ENCODE measurements around the gene OGG1. TPM values are rescaled to one million over a fixed set of nuclear protein-coding genes. Genes with fewer than 3 reads are reported as not detected.

OGG1 gene
- total RNA-seq, 1 donor from 2014 or later, result 22.2 TPM

DNA sequence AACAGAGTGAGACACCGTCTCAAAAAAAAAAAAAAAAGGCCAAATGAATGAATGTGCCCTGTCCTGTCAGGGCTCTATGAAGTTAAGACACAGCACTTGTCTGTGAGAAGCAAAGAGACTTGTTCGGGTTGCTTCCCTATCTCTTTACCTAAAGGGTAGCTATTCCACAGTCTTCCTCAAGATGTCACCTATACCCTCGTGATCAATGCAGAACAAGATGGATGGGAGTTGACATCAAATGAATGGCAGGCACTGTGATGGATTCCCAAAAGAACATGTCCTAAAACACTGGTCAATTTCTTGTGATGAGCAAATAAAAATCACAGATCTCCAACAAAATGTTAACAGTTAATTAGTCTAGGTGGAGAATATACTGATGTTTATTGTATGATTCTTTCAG, 33.0 kb downstream of the OGG1 start:
- Mint-ChIP-seq H3K9me3 (ENCODE audit: unreplicated experiment) (no peaks in the 10 kb centered on the region), H3K27ac (ENCODE audit: unreplicated experiment) (no peak overlapping the region), H3K36me3 (ENCODE audit: low read depth, unreplicated experiment) (peaks cover 11% of the 10 kb centered on the region), H3K4me1 (ENCODE audit: unreplicated experiment) (peaks cover 7% of the 10 kb centered on the region), H3K4me3 (ENCODE audit: unreplicated experiment) (no peak overlapping the region), H3K27me3 (ENCODE audit: unreplicated experiment) (no peaks in the 10 kb centered on the region)
- no peak for DNase-seq (ENCODE audit: low spot score)
- TF ChIP-seq, protein P1, sequence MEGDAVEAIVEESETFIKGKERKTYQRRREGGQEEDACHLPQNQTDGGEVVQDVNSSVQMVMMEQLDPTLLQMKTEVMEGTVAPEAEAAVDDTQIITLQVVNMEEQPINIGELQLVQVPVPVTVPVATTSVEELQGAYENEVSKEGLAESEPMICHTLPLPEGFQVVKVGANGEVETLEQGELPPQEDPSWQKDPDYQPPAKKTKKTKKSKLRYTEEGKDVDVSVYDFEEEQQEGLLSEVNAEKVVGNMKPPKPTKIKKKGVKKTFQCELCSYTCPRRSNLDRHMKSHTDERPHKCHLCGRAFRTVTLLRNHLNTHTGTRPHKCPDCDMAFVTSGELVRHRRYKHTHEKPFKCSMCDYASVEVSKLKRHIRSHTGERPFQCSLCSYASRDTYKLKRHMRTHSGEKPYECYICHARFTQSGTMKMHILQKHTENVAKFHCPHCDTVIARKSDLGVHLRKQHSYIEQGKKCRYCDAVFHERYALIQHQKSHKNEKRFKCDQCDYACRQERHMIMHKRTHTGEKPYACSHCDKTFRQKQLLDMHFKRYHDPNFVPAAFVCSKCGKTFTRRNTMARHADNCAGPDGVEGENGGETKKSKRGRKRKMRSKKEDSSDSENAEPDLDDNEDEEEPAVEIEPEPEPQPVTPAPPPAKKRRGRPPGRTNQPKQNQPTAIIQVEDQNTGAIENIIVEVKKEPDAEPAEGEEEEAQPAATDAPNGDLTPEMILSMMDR (IDR thresholded peaks at IDR 0.05; ENCODE audit: unreplicated experiment), result no peak

DNA sequence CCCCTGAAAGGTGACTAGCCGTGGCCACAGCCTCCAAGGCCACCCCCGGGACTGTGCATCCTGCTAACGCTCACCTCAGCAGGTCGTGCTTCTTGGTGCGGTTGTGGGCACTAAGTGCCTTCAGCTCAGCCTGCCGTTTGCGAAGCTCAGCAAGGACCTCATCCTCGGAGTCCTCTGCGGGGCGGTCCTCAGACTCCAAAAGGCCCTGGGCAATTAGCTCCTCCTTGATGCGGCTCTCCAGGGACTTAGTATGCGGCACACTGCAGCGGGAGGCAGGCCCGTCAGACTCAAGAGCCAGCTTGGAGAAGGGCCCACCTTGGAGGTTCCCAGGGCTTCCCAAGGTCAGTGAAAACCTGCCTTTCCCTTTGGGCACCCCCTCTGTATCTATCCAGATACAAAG, 34.2 kb downstream of the OGG1 start:
- DNase-seq (ENCODE audit: low spot score), result no peak
- TF ChIP-seq, protein P1 (IDR thresholded peaks at IDR 0.05; ENCODE audit: unreplicated experiment), result no peak
- H3K9me3 Mint-ChIP-seq (ENCODE audit: unreplicated experiment), result no peaks in the 10 kb centered on the region
- H3K4me3 Mint-ChIP-seq (ENCODE audit: unreplicated experiment), result no peak overlapping the region
- peaks cover 14% of the 10 kb centered on the region for H3K36me3 Mint-ChIP-seq (ENCODE audit: low read depth, unreplicated experiment)
- H3K27ac Mint-ChIP-seq (ENCODE audit: unreplicated experiment), result no peak overlapping the region
- H3K27me3 Mint-ChIP-seq (ENCODE audit: unreplicated experiment), result no peaks in the 10 kb centered on the region
- H3K4me1 Mint-ChIP-seq (ENCODE audit: unreplicated experiment), result peaks cover 7% of the 10 kb centered on the region

DNA sequence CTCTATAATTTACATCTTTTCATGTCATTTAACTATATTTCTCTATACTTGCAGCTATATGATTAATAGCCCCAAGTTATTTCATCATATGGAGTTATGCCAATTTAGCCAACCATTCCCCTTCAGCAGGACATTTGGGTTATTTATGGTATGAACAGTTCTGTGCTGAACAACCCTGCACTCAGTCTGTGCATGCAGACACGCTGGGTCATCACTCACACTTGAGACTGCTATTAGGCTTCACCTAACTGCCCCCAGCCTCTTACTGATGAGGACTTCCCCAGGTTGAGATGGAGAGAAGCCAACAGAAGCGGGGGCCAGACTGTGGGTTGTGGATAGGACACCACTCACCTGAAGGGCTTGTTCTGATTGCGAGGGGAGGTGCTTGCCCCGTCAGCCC, 35.2 kb downstream of the OGG1 start:
- Mint-ChIP-seq H3K27ac (ENCODE audit: unreplicated experiment) (no peak overlapping the region), H3K9me3 (ENCODE audit: unreplicated experiment) (no peaks in the 10 kb centered on the region), H3K27me3 (ENCODE audit: unreplicated experiment) (no peaks in the 10 kb centered on the region), H3K36me3 (ENCODE audit: low read depth, unreplicated experiment) (peaks cover 18% of the 10 kb centered on the region), H3K4me3 (ENCODE audit: unreplicated experiment) (no peak overlapping the region), H3K4me1 (ENCODE audit: unreplicated experiment) (peaks cover 7% of the 10 kb centered on the region)
- no peak for DNase-seq (ENCODE audit: low spot score)
- TF ChIP-seq, protein P1 (IDR thresholded peaks at IDR 0.05; ENCODE audit: unreplicated experiment), result no peak

DNA sequence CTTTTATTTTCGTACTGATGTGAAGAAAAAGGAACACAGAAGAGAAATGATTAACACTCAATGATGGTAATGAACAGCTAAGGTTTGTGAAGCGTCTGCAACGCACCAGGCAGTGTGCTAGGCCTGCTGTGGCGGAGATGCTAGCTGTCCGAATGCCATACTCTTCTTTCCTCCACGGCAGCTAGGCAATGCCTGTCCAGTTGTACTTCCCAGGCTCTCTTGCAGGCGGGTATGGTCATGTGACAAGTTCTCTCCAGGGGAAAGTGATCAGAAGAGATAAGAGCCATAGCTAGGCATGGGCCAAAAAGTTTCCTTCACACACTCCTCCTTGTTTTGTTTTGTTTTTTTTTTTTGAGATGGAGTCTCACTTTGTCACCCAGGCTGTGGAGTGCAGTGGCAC, 35.9 kb downstream of the OGG1 start:
- H3K4me1 Mint-ChIP-seq (ENCODE audit: unreplicated experiment), result peaks cover 2% of the 10 kb centered on the region
- no peaks in the 10 kb centered on the region for H3K9me3 Mint-ChIP-seq (ENCODE audit: unreplicated experiment)
- TF ChIP-seq, protein P1 (IDR thresholded peaks at IDR 0.05; ENCODE audit: unreplicated experiment), result no peak
- peaks cover 18% of the 10 kb centered on the region for H3K36me3 Mint-ChIP-seq (ENCODE audit: low read depth, unreplicated experiment)
- no peak overlapping the region for H3K27ac Mint-ChIP-seq (ENCODE audit: unreplicated experiment)
- no peak overlapping the region for H3K4me3 Mint-ChIP-seq (ENCODE audit: unreplicated experiment)
- no peak for DNase-seq (ENCODE audit: low spot score)
- H3K27me3 Mint-ChIP-seq (ENCODE audit: unreplicated experiment), result no peaks in the 10 kb centered on the region

DNA sequence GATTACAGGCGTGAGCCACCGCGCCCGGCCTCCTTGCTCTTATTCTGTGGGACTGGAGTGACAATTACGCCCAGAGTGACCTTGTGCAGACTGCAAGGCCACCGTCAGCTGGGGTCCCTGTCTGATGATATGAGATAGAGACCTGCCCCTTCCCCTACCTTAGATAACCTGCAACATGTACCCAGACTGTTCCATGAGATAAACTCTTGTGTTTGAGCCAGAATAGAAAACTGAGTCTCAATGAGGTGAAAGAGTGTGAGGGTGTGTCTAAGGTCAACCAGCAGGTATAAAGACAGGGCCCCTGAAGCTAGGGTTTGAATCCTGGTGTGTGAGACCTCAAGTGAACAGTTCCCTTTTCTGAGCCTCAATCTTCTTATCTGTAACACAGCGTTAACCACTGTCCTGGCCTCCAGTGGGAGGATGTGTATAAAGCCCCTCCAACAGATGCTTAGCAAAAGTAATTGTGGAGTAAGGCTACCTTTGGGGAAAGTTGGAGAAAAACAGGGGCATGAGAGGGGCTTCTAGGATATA, 36.5 kb downstream of the OGG1 start:
- no peak for DNase-seq (ENCODE audit: low spot score)
- H3K4me3 Mint-ChIP-seq (ENCODE audit: unreplicated experiment), result no peak overlapping the region
- no peak overlapping the region for H3K27ac Mint-ChIP-seq (ENCODE audit: unreplicated experiment)
- no peaks in the 10 kb centered on the region for H3K9me3 Mint-ChIP-seq (ENCODE audit: unreplicated experiment)
- H3K36me3 Mint-ChIP-seq (ENCODE audit: low read depth, unreplicated experiment), result peaks cover 18% of the 10 kb centered on the region
- peaks cover 2% of the 10 kb centered on the region for H3K4me1 Mint-ChIP-seq (ENCODE audit: unreplicated experiment)
- TF ChIP-seq, protein P1 (IDR thresholded peaks at IDR 0.05; ENCODE audit: unreplicated experiment), result no peak
- H3K27me3 Mint-ChIP-seq (ENCODE audit: unreplicated experiment), result no peaks in the 10 kb centered on the region
